Endothelial cell of umbilical vein (primary cell): ENCODE data around the gene PRDM2.

ENCODE experiments used
- POLR2A ChIP-seq: IDR thresholded peaks from 2 replicates; pipeline ENCODE4 v1.6.1; 2012; ENCODE audit warnings: low read depth, mild to moderate bottlenecking, control low read depth, low read length
- TF ChIP-seq, protein P1 (sequence below), 2 donors: IDR thresholded peaks; 1 replicate in 1 of 2; 2 replicates in 1 of 2; pipeline ENCODE4 v1.5.1; 2011; ENCODE audit warnings: low read length in 2 of 2, mild to moderate bottlenecking in 2 of 2, moderate library complexity in 2 of 2, control low read depth in 1 of 2, inconsistent platforms in 1 of 2, low read depth in 1 of 2; ENCODE audit not compliant: insufficient read depth in 1 of 2; ENCODE audit errors: extremely low read depth in 1 of 2

DNA sequence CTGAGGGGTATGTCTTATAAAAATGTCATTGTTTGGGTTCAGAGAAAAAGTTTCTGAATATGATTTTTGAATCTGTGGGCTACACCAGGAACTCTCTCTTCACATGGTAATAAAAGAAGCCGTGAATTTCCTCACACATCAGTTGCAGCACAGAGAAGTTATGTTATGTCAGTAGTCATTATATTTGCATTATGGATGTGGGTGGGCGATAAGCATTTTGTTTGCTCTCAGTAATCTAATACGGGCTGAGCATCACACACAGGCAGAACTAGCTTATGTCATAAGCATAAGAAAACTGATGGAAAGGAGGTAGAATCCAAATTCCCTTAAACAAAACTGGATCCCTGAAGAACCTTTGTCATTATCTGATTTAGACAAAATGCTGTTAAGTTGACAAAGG, 70.8 kb downstream of the PRDM2 start:
- no peak for TF ChIP-seq POLR2A
- TF ChIP-seq, protein P1, sequence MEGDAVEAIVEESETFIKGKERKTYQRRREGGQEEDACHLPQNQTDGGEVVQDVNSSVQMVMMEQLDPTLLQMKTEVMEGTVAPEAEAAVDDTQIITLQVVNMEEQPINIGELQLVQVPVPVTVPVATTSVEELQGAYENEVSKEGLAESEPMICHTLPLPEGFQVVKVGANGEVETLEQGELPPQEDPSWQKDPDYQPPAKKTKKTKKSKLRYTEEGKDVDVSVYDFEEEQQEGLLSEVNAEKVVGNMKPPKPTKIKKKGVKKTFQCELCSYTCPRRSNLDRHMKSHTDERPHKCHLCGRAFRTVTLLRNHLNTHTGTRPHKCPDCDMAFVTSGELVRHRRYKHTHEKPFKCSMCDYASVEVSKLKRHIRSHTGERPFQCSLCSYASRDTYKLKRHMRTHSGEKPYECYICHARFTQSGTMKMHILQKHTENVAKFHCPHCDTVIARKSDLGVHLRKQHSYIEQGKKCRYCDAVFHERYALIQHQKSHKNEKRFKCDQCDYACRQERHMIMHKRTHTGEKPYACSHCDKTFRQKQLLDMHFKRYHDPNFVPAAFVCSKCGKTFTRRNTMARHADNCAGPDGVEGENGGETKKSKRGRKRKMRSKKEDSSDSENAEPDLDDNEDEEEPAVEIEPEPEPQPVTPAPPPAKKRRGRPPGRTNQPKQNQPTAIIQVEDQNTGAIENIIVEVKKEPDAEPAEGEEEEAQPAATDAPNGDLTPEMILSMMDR (IDR thresholded peaks at IDR 0.05; ENCODE audit: extremely low read depth in 1 of 2, insufficient read depth in 1 of 2, low read depth in 1 of 2, low read length in 2 of 2) = no peak
